Skeletal muscle cell (primary cell): ENCODE measurements around the gene RNF149.
A peak's percentile ranks its signal among the peaks of the same experiment; 100 is the strongest.
"Not testable (repeated sequence)": the region's sequence is repeated elsewhere in the genome, so short reads cannot be mapped to it uniquely, and the experiment has no call there.

Experiments used
- DNase-seq: peaks from one replicate; pipeline ENCODE4 v3.0.0-alpha.2; 2010; ENCODE audit warnings: low read depth
- H3K4me3 ChIP-seq: 2 replicates; pipeline ENCODE4 v1.5.1; 2011; ENCODE audit warnings: low read depth, mild to moderate bottlenecking, control low read depth, low read length, moderate library complexity

Gene RNF149

GRCh38 chr2:101265893-101266499 is 42.5 kb downstream of the RNF149 start:
- DNase-seq: no peak
- H3K4me3 ChIP-seq: no peak overlapping the region

DNA sequence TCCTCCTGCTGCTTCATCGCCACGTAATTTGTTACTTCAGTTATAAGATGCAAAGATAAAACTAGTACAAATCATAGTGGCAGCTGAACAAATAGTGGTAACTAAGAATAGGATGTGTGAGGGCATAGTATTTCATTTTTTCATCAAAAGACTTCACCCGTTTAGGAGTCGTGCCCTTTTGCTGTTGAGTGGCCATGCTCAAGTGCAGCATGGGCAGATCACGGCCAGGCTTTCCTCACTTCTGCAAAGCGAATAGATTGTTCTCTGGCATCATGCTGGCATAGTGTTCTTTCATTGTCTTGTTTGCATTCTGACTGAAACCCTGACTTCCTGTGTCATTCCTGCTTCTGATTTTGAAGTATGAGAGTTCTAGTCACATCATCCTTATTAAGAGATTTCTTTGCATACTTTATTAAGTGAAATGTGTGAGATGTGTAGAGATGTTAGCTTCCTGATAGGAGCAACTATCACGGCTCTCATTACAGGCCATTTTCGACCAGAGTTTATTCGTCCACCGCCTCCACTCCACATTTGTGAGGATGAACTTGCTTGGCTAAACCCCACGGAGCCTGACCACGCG is 44.1 kb downstream of the RNF149 start:
- DNase-seq: no peak
- H3K4me3 ChIP-seq: no peak overlapping the region

DNA sequence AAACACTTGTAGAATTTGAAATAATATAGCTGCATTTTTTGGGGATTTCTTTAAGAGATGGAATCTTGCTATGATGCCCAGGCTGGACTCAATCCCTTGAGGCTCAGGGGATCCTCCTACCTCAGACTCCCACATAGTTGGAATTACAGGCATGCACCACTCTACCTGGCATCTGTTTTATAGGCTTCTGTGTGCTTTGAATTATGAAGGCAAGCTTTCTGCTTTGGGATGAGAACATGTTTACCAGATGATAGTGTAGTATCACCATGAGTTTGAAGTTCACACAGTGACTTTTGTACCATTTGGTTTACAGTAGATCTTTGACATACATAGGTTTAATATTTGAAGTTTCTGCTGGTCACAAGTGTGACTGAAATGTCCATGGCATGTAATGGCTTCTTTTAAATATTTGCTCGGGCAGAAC is 45.1 kb downstream of the RNF149 start:
- no peak for DNase-seq
- H3K4me3 ChIP-seq: no peak overlapping the region

DNA sequence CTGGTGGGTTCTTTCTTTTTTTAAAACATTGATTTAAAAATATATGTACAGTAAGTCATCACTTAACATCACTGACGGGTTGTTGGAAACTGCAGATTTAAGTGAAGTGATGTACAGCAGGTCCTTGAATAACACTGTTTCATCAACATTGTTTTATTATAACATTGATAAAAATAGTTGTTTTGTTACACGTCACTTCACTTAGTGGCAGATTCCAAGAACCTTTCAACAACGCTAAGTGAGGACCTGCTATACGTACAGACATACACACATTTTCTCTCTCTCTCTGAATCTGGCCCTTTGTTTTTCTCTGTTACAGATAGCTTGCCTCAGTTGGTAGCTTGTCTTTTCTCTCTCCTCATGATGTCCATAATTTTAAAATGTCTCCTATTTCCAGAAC is 46.4 kb downstream of the RNF149 start:
- no peak for DNase-seq
- no peak overlapping the region for H3K4me3 ChIP-seq

- no peak for DNase-seq
- H3K4me3 ChIP-seq: no peak overlapping the region
Measured at GRCh38 chr2:101258804-101259203, 49.7 kb downstream of the RNF149 start.

GRCh38 chr2:101256316-101256715 is 52.2 kb downstream of the RNF149 start:
- no peak overlapping the region for H3K4me3 ChIP-seq
- no peak for DNase-seq

- DNase-seq: peak; percentile 14
- H3K4me3 ChIP-seq: no peak overlapping the region
Measured at GRCh38 chr2:101255501-101255900, 53.0 kb downstream of the RNF149 start.

GRCh38 chr2:101253703-101254450 is 54.6 kb downstream of the RNF149 start:
- DNase-seq: no peak

DNA sequence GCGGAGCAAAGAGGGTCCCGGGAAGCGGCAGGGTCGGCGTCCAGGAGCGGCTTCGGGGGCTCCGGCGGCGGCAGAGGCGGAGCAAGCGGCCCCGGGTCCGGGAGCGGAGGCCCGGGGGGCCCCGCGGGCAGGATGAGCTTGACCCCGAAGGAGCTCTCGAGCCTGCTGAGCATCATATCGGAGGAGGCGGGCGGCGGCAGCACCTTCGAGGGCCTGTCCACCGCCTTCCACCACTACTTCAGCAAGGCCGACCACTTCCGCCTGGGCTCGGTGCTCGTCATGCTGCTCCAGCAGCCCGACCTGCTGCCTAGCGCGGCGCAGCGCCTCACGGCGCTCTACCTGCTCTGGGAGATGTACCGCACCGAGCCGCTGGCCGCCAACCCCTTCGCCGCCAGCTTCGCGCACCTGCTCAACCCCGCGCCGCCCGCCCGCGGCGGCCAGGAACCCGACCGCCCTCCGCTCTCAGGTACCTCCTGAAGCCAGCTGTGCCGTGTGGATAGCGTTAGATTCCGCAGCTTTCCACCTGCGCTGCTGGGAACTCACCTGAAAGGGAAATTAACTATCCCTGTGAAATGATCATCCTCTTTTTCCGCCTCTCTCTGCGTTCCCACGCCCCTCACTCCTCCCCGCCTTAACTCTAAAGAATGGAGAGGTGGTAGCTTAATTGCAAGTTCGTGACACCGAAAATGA is 55.3 kb downstream of the RNF149 start:
- peak overlapping the region; percentile 99 for H3K4me3 ChIP-seq
- DNase-seq: peak; percentile 26

More at GRCh38 chr2:101253703-101254450, 54.6 kb downstream of the RNF149 start:
- H3K4me3 ChIP-seq: peak overlapping the region; percentile 99

- DNase-seq: peak; percentile 94
- peak within 1 kb of the TSS; percentile 99 for H3K4me3 ChIP-seq
Measured at GRCh38 chr2:101252408-101253012, 56.0 kb downstream of the RNF149 start, which contains the start of gene CNOT11. TSS of gene CNOT11 (plus strand) at chr2:101252886. CDS start at chr2:101252965, 79 bp downstream.

GRCh38 chr2:101251844-101252407 is 56.6 kb downstream of the RNF149 start:
- no peak for DNase-seq
- peak overlapping the region; percentile 99 for H3K4me3 ChIP-seq

- H3K4me3 ChIP-seq, DNase-seq: not testable (repeated sequence)
Measured at GRCh38 chr2:101251246-101251781, 57.2 kb downstream of the RNF149 start.

DNA sequence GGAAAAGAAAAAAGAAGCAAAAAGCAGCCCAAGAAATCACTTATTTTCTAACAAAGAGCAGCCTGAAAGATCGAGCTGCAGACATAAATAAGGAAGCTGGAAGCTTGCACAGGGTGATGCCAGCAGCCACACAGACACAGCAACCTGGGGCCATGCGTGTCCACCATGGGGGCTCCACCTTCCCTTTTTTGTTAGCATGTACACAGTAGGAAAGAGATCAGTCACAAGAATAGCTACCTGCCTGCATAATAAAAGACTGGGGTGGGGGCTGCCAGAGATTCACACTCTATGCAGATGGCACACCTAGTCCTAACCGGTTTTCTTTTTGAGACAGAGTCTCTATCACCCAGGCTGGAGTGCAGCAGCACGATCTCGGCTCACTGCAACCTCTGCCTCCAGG is 58.7 kb downstream of the RNF149 start:
- no peak overlapping the region for H3K4me3 ChIP-seq
- DNase-seq: no peak

DNA sequence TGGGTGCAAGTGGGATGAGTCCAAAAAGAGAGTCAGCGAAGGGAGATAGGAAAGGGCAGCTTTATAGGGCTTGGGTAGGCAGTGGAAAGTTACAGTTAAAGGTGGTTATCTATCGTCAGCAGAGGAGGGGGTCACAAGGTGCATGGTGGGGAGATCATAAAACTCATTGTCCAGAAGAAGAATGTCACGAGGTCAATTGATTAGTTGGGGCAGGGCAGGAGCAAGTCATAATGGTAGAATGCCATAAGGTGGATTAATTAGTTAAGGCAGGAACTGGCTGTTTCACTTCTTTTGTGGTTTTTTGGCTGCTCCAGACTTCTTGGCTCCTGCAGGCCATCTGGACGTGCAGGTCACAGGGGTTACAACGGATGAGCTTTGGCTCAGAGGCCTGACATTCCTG is 59.7 kb downstream of the RNF149 start:
- not testable (repeated sequence) for H3K4me3 ChIP-seq, DNase-seq

GRCh38 chr2:101245468-101245867 is 63.0 kb downstream of the RNF149 start:
- not testable (repeated sequence) for H3K4me3 ChIP-seq, DNase-seq

DNA sequence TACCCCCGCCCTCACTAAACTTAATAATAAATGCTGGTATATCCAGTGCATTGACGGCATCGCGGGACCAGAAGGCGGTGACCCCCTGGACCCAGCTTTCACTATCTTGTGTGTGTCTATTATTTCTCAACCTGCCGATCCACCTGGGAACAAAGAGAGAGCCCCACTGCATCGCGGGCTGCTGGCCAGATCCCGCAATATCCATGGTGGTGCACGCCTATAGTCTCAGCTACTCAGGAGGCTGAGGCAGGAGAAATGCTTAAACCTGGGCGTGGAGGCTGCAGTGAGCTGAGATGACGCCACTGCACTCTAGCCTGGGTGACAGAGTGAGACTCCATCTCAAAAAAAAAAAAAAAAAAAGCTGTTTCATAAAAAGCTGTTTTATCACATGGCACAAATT is 63.6 kb downstream of the RNF149 start:
- not testable (repeated sequence) for H3K4me3 ChIP-seq

GRCh38 chr2:101244373-101244772 is 64.1 kb downstream of the RNF149 start:
- DNase-seq, H3K4me3 ChIP-seq: not testable (repeated sequence)

More for the DNA sequence above, 63.6 kb downstream of the RNF149 start:
- not testable (repeated sequence) for DNase-seq

- DNase-seq: no peak
- H3K4me3 ChIP-seq: no peak overlapping the region
Measured at GRCh38 chr2:101241158-101241557, 67.3 kb downstream of the RNF149 start.

- H3K4me3 ChIP-seq, DNase-seq: not testable (repeated sequence)
Measured at GRCh38 chr2:101240694-101241093, 67.8 kb downstream of the RNF149 start.
